HepG2 (cell line): ENCODE results near the gene ZBTB2. TPM values are rescaled to one million over a fixed set of nuclear protein-coding genes. Genes with fewer than 3 reads are reported as not detected.

ENCODE experiments used
- DPF2 ChIP-seq: sonication (generic); formaldehyde crosslinking; IDR thresholded peaks from 2 replicates; pipeline ENCODE4 v1.4.0; 2020; ENCODE audit warnings: mild to moderate bottlenecking, low read depth, missing genetic modification reagents, borderline replicate concordance
- MEIS2 ChIP-seq: sonication (generic); formaldehyde crosslinking; IDR thresholded peaks from 2 replicates; pipeline ENCODE4 v1.9.0; 2021; ENCODE audit warnings: mild to moderate bottlenecking, missing genetic modification reagents
- MIXL1 ChIP-seq: IDR thresholded peaks from 2 replicates; pipeline ENCODE4 v1.6.1; 2016
- POLR2G ChIP-seq: fragments of 200-400 bp; formaldehyde crosslinking; IDR thresholded peaks from 2 replicates; pipeline ENCODE4 v1.6.1; 2018; ENCODE audit warnings: mild to moderate bottlenecking, low read depth, low read length, moderate library complexity
- RBM22 ChIP-seq: fragments of 200-400 bp; formaldehyde crosslinking; optimal IDR thresholded peaks from 2 replicates; pipeline ENCODE3; 2017; ENCODE audit warnings: mild to moderate bottlenecking, low read length, moderate library complexity
- RORA ChIP-seq: sonication (generic); formaldehyde crosslinking; IDR thresholded peaks from 2 replicates; pipeline ENCODE4 v1.5.0; 2020; ENCODE audit warnings: mild to moderate bottlenecking, missing genetic modification reagents, moderate library complexity
- SUZ12 ChIP-seq: fragments of 150-350 bp; IDR thresholded peaks from 2 replicates; pipeline ENCODE4 v1.6.1; 2014; ENCODE audit warnings: low read depth, low read length
- ZMYM2 ChIP-seq: sonication (generic); formaldehyde crosslinking; IDR thresholded peaks from 2 replicates; pipeline ENCODE4 v1.8.0; 2022; ENCODE audit warnings: mild to moderate bottlenecking, missing genetic modification reagents
- ZMYM4 ChIP-seq: sonication (generic); formaldehyde crosslinking; IDR thresholded peaks from 2 replicates; pipeline ENCODE4 v1.8.1; 2023; ENCODE audit warnings: mild to moderate bottlenecking, missing genetic modification reagents
- ZNF607 ChIP-seq: sonication (generic); formaldehyde crosslinking; IDR thresholded peaks from 2 replicates; pipeline ENCODE4 v1.5.1; 2020; ENCODE audit warnings: missing genetic modification reagents, mild to moderate bottlenecking, borderline replicate concordance
- ZNF775 ChIP-seq: sonication (generic); formaldehyde crosslinking; IDR thresholded peaks from 2 replicates; pipeline ENCODE4 v1.4.0; 2020; ENCODE audit warnings: missing genetic modification reagents, mild to moderate bottlenecking, moderate library complexity, borderline replicate concordance
- polyA plus RNA-seq, 8 experiments: library from polyadenylated mRNA; depleted of rRNA in 3 of 8; stranded (reverse) in 7 of 8; unstranded in 1 of 8; fragments of >200 nt; fragmentation: Illumina TruSeq in 4 of 8; extraction: Trizol in 4 of 8; gene quantifications; 2 replicates each; pipeline versions ENCODE4 v1.2.1 to v1.2.3, GENCODE V29; 2011 to 2016; ENCODE audit warnings: low read depth in 4 of 8, missing spikeins in 1 of 8, mixed read lengths in 1 of 8; ENCODE audit not compliant: insufficient read depth in 1 of 8
- total RNA-seq, 5 experiments: library from RNA; depleted of rRNA; stranded (reverse); fragments of >200 nt; fragmentation: Illumina TruSeq; extraction: Trizol; gene quantifications; 2 replicates each; pipeline ENCODE4 v1.2.3, GENCODE V29; 2016; ENCODE audit warnings: low read depth in 1 of 5
- TF ChIP-seq, protein P1 (sequence below): sonication (generic); formaldehyde crosslinking; IDR thresholded peaks from 2 replicates; pipeline ENCODE4 v1.5.1; 2020; ENCODE audit warnings: missing genetic modification reagents, mild to moderate bottlenecking, borderline replicate concordance
- TF ChIP-seq, protein P2 (sequence below): sonication (generic); formaldehyde crosslinking; IDR thresholded peaks from 2 replicates; pipeline ENCODE4 v1.5.0; 2020; ENCODE audit warnings: mild to moderate bottlenecking, missing genetic modification reagents
- TF ChIP-seq, protein P3 (sequence below): sonication (generic); formaldehyde crosslinking; IDR thresholded peaks from 2 replicates; pipeline ENCODE4 v1.4.0; 2020; ENCODE audit warnings: mild to moderate bottlenecking, low read depth, missing genetic modification reagents
- TF ChIP-seq, protein P4 (sequence below), 2 experiments: IDR thresholded peaks; 2 replicates each; pipeline ENCODE4 v1.6.1; 2011 to 2012; ENCODE audit warnings: low read length in 2 of 2, borderline replicate concordance in 1 of 2, low read depth in 1 of 2, mild to moderate bottlenecking in 1 of 2, moderate library complexity in 1 of 2

ZBTB2 gene
- total and polyA plus RNA-seq, 2 of the 13 experiments (the other 11 are each of a cell fraction or from before 2014, with no cell fraction given): 15.4 to 22.8 TPM

DNA sequence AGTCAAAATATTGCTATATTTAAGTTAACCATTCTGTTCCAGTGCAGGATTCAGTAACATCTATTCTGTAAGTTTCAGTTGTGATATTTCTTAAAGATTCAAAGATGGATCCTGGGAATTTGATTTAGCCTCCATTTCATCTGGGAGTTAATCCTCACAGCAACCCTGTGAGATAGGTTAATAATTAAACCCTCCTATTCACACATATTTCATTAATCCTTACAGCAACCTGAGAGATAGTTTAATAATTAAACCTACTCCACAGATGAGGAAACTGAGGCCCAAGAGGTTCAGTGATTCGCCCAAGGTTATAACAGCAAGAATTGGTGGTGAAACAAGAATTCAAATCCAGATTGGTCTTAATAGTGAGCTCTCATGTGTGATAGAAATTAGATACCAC is 10.9 kb upstream of the ZBTB2 start (continued):
- TF ChIP-seq, protein P1, sequence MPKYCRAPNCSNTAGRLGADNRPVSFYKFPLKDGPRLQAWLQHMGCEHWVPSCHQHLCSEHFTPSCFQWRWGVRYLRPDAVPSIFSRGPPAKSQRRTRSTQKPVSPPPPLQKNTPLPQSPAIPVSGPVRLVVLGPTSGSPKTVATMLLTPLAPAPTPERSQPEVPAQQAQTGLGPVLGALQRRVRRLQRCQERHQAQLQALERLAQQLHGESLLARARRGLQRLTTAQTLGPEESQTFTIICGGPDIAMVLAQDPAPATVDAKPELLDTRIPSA (CRISPR knock-in tag): no peak
- TF ChIP-seq MIXL1 (CRISPR knock-in tag) (0 out of 2 replicates have a peak, but pooled peaks have one; percentile 27), ZNF775 (CRISPR knock-in tag) (no peak), SUZ12 (no peak), DPF2 (CRISPR knock-in tag) (no peak), ZMYM2 (CRISPR knock-in tag) (no peak), ZMYM4 (CRISPR knock-in tag) (no peak), ZNF607 (no peak), RORA (CRISPR knock-in tag) (no peak), POLR2G (0 out of 2 replicates have a peak, but pooled peaks have one; percentile 13), MEIS2 (CRISPR knock-in tag) (no peak), RBM22 (peak; percentile 75)
- TF ChIP-seq, protein P2, sequence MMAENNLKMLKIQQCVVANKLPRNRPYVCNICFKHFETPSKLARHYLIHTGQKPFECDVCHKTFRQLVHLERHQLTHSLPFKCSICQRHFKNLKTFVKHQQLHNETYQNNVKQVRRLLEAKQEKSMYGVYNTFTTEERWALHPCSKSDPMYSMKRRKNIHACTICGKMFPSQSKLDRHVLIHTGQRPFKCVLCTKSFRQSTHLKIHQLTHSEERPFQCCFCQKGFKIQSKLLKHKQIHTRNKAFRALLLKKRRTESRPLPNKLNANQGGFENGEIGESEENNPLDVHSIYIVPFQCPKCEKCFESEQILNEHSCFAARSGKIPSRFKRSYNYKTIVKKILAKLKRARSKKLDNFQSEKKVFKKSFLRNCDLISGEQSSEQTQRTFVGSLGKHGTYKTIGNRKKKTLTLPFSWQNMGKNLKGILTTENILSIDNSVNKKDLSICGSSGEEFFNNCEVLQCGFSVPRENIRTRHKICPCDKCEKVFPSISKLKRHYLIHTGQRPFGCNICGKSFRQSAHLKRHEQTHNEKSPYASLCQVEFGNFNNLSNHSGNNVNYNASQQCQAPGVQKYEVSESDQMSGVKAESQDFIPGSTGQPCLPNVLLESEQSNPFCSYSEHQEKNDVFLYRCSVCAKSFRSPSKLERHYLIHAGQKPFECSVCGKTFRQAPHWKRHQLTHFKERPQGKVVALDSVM (CRISPR knock-in tag): no peak
- TF ChIP-seq, protein P3, sequence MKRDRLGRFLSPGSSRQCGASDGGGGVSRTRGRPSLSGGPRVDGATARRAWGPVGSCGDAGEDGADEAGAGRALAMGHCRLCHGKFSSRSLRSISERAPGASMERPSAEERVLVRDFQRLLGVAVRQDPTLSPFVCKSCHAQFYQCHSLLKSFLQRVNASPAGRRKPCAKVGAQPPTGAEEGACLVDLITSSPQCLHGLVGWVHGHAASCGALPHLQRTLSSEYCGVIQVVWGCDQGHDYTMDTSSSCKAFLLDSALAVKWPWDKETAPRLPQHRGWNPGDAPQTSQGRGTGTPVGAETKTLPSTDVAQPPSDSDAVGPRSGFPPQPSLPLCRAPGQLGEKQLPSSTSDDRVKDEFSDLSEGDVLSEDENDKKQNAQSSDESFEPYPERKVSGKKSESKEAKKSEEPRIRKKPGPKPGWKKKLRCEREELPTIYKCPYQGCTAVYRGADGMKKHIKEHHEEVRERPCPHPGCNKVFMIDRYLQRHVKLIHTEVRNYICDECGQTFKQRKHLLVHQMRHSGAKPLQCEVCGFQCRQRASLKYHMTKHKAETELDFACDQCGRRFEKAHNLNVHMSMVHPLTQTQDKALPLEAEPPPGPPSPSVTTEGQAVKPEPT (CRISPR knock-in tag): no peak
- TF ChIP-seq, protein P4, sequence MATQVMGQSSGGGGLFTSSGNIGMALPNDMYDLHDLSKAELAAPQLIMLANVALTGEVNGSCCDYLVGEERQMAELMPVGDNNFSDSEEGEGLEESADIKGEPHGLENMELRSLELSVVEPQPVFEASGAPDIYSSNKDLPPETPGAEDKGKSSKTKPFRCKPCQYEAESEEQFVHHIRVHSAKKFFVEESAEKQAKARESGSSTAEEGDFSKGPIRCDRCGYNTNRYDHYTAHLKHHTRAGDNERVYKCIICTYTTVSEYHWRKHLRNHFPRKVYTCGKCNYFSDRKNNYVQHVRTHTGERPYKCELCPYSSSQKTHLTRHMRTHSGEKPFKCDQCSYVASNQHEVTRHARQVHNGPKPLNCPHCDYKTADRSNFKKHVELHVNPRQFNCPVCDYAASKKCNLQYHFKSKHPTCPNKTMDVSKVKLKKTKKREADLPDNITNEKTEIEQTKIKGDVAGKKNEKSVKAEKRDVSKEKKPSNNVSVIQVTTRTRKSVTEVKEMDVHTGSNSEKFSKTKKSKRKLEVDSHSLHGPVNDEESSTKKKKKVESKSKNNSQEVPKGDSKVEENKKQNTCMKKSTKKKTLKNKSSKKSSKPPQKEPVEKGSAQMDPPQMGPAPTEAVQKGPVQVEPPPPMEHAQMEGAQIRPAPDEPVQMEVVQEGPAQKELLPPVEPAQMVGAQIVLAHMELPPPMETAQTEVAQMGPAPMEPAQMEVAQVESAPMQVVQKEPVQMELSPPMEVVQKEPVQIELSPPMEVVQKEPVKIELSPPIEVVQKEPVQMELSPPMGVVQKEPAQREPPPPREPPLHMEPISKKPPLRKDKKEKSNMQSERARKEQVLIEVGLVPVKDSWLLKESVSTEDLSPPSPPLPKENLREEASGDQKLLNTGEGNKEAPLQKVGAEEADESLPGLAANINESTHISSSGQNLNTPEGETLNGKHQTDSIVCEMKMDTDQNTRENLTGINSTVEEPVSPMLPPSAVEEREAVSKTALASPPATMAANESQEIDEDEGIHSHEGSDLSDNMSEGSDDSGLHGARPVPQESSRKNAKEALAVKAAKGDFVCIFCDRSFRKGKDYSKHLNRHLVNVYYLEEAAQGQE (IDR thresholded peaks at IDR 0.05; ENCODE audit: borderline replicate concordance in 1 of 2, low read depth in 1 of 2, low read length in 2 of 2): no peak
